Stimulated activated CD4-positive, alpha-beta T cell treated with anti-CD3 and anti-CD28 coated beads, Interleukin-4, amount 100 ng/mL, for 4 hours (primary cell): ENCODE data around the gene TRAPPC10.

ENCODE experiments used
- DNase-seq, 2 experiments: peaks; one replicate each; pipeline ENCODE4 v3.0.0-alpha.2; 2020

The TRAPPC10 gene

GRCh38 chr21:44006017-44006619, 6.0 kb upstream of the TRAPPC10 start:
- DNase-seq = no peak

- no peak for DNase-seq
Measured at GRCh38 chr21:44006656-44007055, 5.5 kb upstream of the TRAPPC10 start.

- DNase-seq = no peak
Measured at GRCh38 chr21:44010429-44010828, 1.7 kb upstream of the TRAPPC10 start.

- no peak for DNase-seq
Measured at GRCh38 chr21:44011123-44011522, 986 bp upstream of the TRAPPC10 start.

GRCh38 chr21:44012474-44013379, 618 bp downstream of the TRAPPC10 start:
- peak; percentile 80 to 82 for DNase-seq

- peak; percentile 16 to 32 for DNase-seq
Measured at GRCh38 chr21:44013380-44014088, 1.4 kb downstream of the TRAPPC10 start.

GRCh38 chr21:44017601-44018000, 5.5 kb downstream of the TRAPPC10 start:
- no peak for DNase-seq

- no peak for DNase-seq
Measured at GRCh38 chr21:44018127-44018526, 6.0 kb downstream of the TRAPPC10 start.

GRCh38 chr21:44018813-44019567, 6.9 kb downstream of the TRAPPC10 start:
- no peak for DNase-seq

- no peak for DNase-seq
Measured at GRCh38 chr21:44019568-44019958, 7.5 kb downstream of the TRAPPC10 start.

GRCh38 chr21:44020551-44020950, 8.4 kb downstream of the TRAPPC10 start:
- DNase-seq = no peak

GRCh38 chr21:44021064-44021463, 9.0 kb downstream of the TRAPPC10 start:
- no peak for DNase-seq

GRCh38 chr21:44024257-44024656, 12.1 kb downstream of the TRAPPC10 start:
- no peak for DNase-seq

- DNase-seq = no peak
Measured at GRCh38 chr21:44024887-44025353, 12.8 kb downstream of the TRAPPC10 start.

- DNase-seq = no peak
Measured at GRCh38 chr21:44027607-44028286, 15.6 kb downstream of the TRAPPC10 start.

- DNase-seq = no peak
Measured at GRCh38 chr21:44028287-44028659, 16.2 kb downstream of the TRAPPC10 start.

- no peak for DNase-seq
Measured at GRCh38 chr21:44029460-44030087, 17.5 kb downstream of the TRAPPC10 start.

GRCh38 chr21:44035244-44035643, 23.1 kb downstream of the TRAPPC10 start:
- no peak for DNase-seq

- no peak for DNase-seq
Measured at GRCh38 chr21:44038063-44038462, 26.0 kb downstream of the TRAPPC10 start.

GRCh38 chr21:44039828-44040227, 27.7 kb downstream of the TRAPPC10 start:
- DNase-seq = no peak

- DNase-seq = no peak
Measured at GRCh38 chr21:44043613-44044012, 31.5 kb downstream of the TRAPPC10 start.

- no peak for DNase-seq
Measured at GRCh38 chr21:44046734-44047133, 34.6 kb downstream of the TRAPPC10 start.
